Liver (tissue), 9 donors: ENCODE results near the gene EPHB2. TPM values are rescaled to one million over a fixed set of nuclear protein-coding genes. Genes with fewer than 3 reads are reported as not detected.

Experiments used
- DNase-seq: peaks from one replicate; pipeline ENCODE4 v3.0.0-alpha.2; 2017; ENCODE audit warnings: low spot score
- H3K27ac ChIP-seq, 2 donors: one replicate each; pipeline ENCODE4 v1.7.0; 2013; ENCODE audit warnings: inconsistent platforms in 2 of 2, low read length in 2 of 2, control low read depth in 1 of 2, low read depth in 1 of 2, mild to moderate bottlenecking in 1 of 2
- H3K27me3 ChIP-seq, 4 donors: one replicate each; pipeline versions ENCODE4 v1.6.1 to v1.7.0; 2013; ENCODE audit warnings: low read length in 3 of 4, inconsistent platforms in 1 of 4, mild to moderate bottlenecking in 1 of 4, moderate library complexity in 1 of 4; ENCODE audit not compliant: control insufficient read depth in 4 of 4, insufficient read depth in 4 of 4
- H3K36me3 ChIP-seq, 4 donors: one replicate each; pipeline versions ENCODE4 v1.6.1 to v1.7.0; 2013; ENCODE audit warnings: low read length in 3 of 4, mild to moderate bottlenecking in 3 of 4, low read depth in 1 of 4, moderate library complexity in 1 of 4; ENCODE audit not compliant: control insufficient read depth in 4 of 4, insufficient read depth in 3 of 4
- H3K4me1 ChIP-seq, 4 donors: one replicate each; pipeline versions ENCODE4 v1.6.1 to v1.7.0; 2013; ENCODE audit warnings: low read length in 3 of 4, mild to moderate bottlenecking in 3 of 4, moderate library complexity in 1 of 4; ENCODE audit not compliant: control insufficient read depth in 4 of 4, insufficient read depth in 4 of 4
- H3K4me3 ChIP-seq, 3 donors: one replicate each; pipeline versions ENCODE4 v1.6.1 to v1.7.0; 2013; ENCODE audit warnings: low read length in 3 of 3, control low read depth in 1 of 3, low read depth in 1 of 3, mild to moderate bottlenecking in 1 of 3
- H3K9ac ChIP-seq, 2 donors: one replicate each; pipeline ENCODE4 v1.7.0; 2013; ENCODE audit warnings: low read length in 2 of 2, mild to moderate bottlenecking in 2 of 2, moderate library complexity in 2 of 2, control low read depth in 1 of 2, low read depth in 1 of 2
- H3K9me3 ChIP-seq, 4 donors: one replicate each; pipeline versions ENCODE4 v1.6.1 to v1.7.0; 2013; ENCODE audit warnings: low read length in 3 of 4; ENCODE audit not compliant: control insufficient read depth in 4 of 4
- EGR1 ChIP-seq, 2 donors: IDR thresholded peaks; 2 replicates each; pipeline ENCODE4 v1.6.1; 2016 to 2018; ENCODE audit warnings: antibody characterized with exemption in 2 of 2, low read depth in 2 of 2
- FOXA2 ChIP-seq: IDR thresholded peaks from 2 replicates; pipeline ENCODE4 v1.6.1; 2016; ENCODE audit warnings: antibody characterized with exemption
- GABPA ChIP-seq, 2 donors: IDR thresholded peaks in 1 of 2; conservative IDR thresholded peaks in 1 of 2; 2 replicates each; pipeline ENCODE4 v1.6.1; 2016; ENCODE audit warnings: antibody characterized with exemption in 2 of 2, mild to moderate bottlenecking in 1 of 2, moderate library complexity in 1 of 2
- HNF4G ChIP-seq: IDR thresholded peaks from 2 replicates; pipeline ENCODE4 v1.6.1; 2016; ENCODE audit warnings: antibody characterized with exemption
- JUND ChIP-seq, 2 donors: IDR thresholded peaks; 2 replicates each; pipeline ENCODE4 v1.6.1; 2016; ENCODE audit warnings: antibody characterized with exemption in 2 of 2
- NR2F2 ChIP-seq: IDR thresholded peaks from 2 replicates; pipeline ENCODE4 v1.6.1; 2016; ENCODE audit warnings: antibody characterized with exemption
- RAD21 ChIP-seq, 2 donors: IDR thresholded peaks; 2 replicates each; pipeline ENCODE4 v1.6.1; 2016; ENCODE audit warnings: antibody characterized with exemption in 2 of 2, mild to moderate bottlenecking in 2 of 2
- RXRA ChIP-seq, 2 donors: IDR thresholded peaks; 2 replicates each; pipeline ENCODE4 v1.6.1; 2017 to 2018; ENCODE audit warnings: antibody characterized with exemption in 2 of 2, mild to moderate bottlenecking in 1 of 2
- YY1 ChIP-seq: IDR thresholded peaks from 2 replicates; pipeline ENCODE4 v1.6.1; 2016; ENCODE audit warnings: antibody characterized with exemption, mild to moderate bottlenecking
- WGBS: extraction: QIAGEN DNeasy Blood & Tissue Kit; methylation state at CpG from one replicate; pipeline ENCODE4 v1.1.7; 2013; 5-methylcytosine and 5-hydroxymethylcytosine counted together
- polyA plus RNA-seq, 2 donors: library from polyadenylated mRNA; stranded (reverse) in 1 of 2; unstranded in 1 of 2; fragments of 200-250 nt in 1 of 2; fragments of >200 nt in 1 of 2; fragmentation: Nextera tagmentation in 1 of 2; extraction: Ambion mirVana in 1 of 2; gene quantifications; one replicate each; pipeline versions ENCODE4 v1.2.1 to v1.2.3, GENCODE V29; 2013 to 2015
- total RNA-seq, 2 donors: library from RNA; depleted of rRNA; stranded (reverse); fragments of >200 nt; gene quantifications; one replicate each; pipeline ENCODE4 v1.2.3, GENCODE V29; 2014
- TF ChIP-seq, protein P1 (sequence below): IDR thresholded peaks from 2 replicates; pipeline ENCODE4 v1.6.1; 2016; ENCODE audit warnings: antibody characterized with exemption
- TF ChIP-seq, protein P2 (sequence below): IDR thresholded peaks from 2 replicates; pipeline ENCODE4 v1.6.1; 2016; ENCODE audit warnings: antibody characterized with exemption
- TF ChIP-seq, protein P3 (sequence below): IDR thresholded peaks from 2 replicates; pipeline ENCODE4 v1.6.1; 2016; ENCODE audit warnings: antibody characterized with exemption
- TF ChIP-seq, protein P4 (sequence below): IDR thresholded peaks from 2 replicates; pipeline ENCODE4 v1.6.1; 2016; ENCODE audit warnings: antibody characterized with exemption, mild to moderate bottlenecking
- donor health status: healthy.
- donor health status: healthy.
- donor health status: healthy.
- donor health status: healthy.
- donor health status: healthy.

The EPHB2 gene
- total and polyA plus RNA-seq, 4 donors: 0.07 to 1.0 (median 0.38) TPM

DNA sequence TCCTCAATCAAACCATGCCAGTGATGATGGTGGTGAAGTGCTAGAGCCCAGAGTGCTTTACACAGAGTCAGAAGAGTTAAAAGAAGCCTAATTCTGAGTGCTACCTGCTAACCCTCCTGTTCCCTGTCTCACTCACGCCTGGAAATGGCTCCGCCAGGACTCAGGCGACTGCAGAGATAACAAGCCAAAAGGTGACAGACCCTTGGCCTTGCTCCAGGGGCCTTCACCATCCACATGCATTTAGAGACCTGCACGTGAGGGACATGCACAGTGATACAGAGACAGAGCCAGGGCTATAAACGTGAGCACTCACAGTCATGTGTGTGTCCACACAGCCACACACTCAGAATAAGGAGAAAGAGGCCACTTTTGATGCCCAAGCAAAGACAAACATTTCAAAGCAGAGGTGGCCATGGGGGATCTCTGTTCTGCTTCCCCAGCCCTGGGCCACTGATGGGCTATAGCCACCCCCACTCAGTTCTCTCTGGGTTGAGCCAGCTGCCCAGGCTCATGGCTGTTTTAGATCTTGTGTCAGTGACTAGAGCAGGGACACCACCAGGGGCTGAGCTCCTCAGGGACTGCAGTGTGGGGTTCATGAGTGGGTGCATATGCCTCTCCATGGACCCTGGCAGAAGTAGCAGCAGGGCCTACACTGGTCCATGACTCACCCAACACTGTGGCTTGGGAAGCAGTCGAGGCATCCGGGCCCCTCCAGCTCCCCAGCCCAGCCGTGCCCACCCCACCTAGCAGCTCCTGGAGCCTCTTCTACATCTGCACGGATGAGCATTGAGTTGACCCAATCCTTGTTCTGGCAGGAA, 117.2 kb downstream of the EPHB2 start:
- TF ChIP-seq EGR1 (IDR thresholded peaks at IDR 0.05; ENCODE audit: low read depth in 2 of 2) (no peak), NR2F2 (no peak)
- no peaks in the 10 kb centered on the region for H3K9me3 ChIP-seq
- peaks cover 4 to 17% (median 16%) of the 10 kb centered on the region in 4 donors for H3K4me1 ChIP-seq
- H3K9ac ChIP-seq: no peak overlapping the region
- no peaks in the 10 kb centered on the region for H3K36me3 ChIP-seq
- WGBS: 63% methylated on average over 9 of the region's 9 CpGs
- no peak overlapping the region for H3K27ac ChIP-seq
- DNase-seq: peak; percentile 42
- no peak overlapping the region for H3K4me3 ChIP-seq
- no peaks in the 10 kb centered on the region for H3K27me3 ChIP-seq

DNA sequence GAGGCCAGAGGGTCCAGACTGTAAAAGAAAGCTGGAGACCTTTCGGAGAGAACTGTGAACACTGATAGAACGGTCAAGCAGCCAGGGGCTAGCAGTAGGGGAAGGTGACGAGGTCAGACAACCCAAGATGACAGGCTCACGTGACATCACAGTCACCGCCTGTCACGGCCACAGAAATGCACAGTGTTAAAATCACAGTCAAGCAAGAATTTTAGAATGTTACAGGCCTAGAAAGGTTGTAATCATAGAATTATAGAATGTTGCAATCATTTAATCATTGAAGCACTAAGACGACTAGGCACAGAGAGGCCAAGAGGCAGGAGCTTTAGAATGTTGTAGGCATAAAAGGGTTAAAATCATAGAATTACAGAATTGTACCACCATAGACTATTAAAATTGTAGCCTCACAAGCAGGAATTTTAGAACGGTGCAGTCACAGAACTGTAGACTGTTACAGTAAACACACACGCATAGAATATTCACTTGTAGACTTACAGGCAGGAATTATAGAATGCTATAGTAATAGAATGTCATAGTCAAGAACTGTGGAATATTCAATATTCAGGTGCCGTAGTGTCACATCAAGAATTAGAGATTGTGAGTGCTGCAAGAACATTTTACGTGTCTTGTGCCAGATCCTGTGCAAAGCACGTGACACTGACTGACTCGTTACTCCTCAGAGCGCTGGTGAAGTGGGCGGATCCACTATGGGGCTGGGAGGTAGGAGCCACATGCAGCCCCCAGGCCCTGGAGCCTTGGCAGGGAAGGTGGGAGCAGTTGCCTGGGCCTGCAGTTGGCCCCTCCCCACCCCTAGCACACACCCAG, 118.1 kb downstream of the EPHB2 start:
- Histone ChIP-seq H3K27me3 (no peaks in the 10 kb centered on the region), H3K4me3 (no peak overlapping the region), H3K9me3 (no peaks in the 10 kb centered on the region), H3K27ac (no peak overlapping the region), H3K4me1 (peaks cover 4 to 17% (median 16%) of the 10 kb centered on the region in 4 donors), H3K9ac (no peak overlapping the region), H3K36me3 (no peaks in the 10 kb centered on the region)
- 93% methylated on average over 15 of the region's 15 CpGs for WGBS
- TF ChIP-seq, protein P1, sequence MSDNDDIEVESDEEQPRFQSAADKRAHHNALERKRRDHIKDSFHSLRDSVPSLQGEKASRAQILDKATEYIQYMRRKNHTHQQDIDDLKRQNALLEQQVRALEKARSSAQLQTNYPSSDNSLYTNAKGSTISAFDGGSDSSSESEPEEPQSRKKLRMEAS: no peak
- TF ChIP-seq RAD21 (IDR thresholded peaks at IDR 0.05) (no peak), RXRA (IDR thresholded peaks at IDR 0.05) (no peak), FOXA2 (no peak), NR2F2 (no peak), EGR1 (IDR thresholded peaks at IDR 0.05; ENCODE audit: low read depth in 2 of 2) (no peak), HNF4G (no peak), YY1 (no peak), JUND (IDR thresholded peaks at IDR 0.05) (no peak), GABPA (IDR thresholded peaks at IDR 0.05 in 1 of 2, conservative IDR thresholded peaks at IDR 0.05 in 1 of 2) (no peak)
- TF ChIP-seq, protein P2, sequence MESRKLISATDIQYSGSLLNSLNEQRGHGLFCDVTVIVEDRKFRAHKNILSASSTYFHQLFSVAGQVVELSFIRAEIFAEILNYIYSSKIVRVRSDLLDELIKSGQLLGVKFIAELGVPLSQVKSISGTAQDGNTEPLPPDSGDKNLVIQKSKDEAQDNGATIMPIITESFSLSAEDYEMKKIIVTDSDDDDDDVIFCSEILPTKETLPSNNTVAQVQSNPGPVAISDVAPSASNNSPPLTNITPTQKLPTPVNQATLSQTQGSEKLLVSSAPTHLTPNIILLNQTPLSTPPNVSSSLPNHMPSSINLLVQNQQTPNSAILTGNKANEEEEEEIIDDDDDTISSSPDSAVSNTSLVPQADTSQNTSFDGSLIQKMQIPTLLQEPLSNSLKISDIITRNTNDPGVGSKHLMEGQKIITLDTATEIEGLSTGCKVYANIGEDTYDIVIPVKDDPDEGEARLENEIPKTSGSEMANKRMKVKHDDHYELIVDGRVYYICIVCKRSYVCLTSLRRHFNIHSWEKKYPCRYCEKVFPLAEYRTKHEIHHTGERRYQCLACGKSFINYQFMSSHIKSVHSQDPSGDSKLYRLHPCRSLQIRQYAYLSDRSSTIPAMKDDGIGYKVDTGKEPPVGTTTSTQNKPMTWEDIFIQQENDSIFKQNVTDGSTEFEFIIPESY: no peak
- TF ChIP-seq, protein P3, sequence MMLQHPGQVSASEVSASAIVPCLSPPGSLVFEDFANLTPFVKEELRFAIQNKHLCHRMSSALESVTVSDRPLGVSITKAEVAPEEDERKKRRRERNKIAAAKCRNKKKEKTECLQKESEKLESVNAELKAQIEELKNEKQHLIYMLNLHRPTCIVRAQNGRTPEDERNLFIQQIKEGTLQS: no peak
- TF ChIP-seq, protein P4, sequence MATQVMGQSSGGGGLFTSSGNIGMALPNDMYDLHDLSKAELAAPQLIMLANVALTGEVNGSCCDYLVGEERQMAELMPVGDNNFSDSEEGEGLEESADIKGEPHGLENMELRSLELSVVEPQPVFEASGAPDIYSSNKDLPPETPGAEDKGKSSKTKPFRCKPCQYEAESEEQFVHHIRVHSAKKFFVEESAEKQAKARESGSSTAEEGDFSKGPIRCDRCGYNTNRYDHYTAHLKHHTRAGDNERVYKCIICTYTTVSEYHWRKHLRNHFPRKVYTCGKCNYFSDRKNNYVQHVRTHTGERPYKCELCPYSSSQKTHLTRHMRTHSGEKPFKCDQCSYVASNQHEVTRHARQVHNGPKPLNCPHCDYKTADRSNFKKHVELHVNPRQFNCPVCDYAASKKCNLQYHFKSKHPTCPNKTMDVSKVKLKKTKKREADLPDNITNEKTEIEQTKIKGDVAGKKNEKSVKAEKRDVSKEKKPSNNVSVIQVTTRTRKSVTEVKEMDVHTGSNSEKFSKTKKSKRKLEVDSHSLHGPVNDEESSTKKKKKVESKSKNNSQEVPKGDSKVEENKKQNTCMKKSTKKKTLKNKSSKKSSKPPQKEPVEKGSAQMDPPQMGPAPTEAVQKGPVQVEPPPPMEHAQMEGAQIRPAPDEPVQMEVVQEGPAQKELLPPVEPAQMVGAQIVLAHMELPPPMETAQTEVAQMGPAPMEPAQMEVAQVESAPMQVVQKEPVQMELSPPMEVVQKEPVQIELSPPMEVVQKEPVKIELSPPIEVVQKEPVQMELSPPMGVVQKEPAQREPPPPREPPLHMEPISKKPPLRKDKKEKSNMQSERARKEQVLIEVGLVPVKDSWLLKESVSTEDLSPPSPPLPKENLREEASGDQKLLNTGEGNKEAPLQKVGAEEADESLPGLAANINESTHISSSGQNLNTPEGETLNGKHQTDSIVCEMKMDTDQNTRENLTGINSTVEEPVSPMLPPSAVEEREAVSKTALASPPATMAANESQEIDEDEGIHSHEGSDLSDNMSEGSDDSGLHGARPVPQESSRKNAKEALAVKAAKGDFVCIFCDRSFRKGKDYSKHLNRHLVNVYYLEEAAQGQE: no peak
- no peak for DNase-seq
